ENCODE measurements around the gene TRPM3.

The TRPM3 gene

DNA sequence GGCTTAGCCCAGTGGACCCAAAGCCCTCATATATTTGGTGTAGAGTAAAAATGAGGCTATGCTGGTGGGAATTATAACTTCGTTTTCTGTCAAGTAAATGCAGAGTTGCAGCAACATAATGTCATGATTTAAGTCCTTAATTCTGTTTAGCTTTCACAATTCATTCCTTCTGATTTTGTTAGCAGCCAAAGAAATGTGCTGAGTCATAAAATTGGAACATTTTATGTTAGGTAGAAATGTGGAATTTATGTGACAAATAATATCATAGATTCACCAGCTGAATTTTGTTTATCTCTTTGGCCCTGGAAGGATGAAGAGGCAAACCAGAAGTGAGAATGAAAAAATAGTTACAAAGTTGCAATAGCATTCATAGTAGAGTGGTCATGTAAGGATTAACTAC is 247.0 kb downstream of the TRPM3 start:
- TF ChIP-seq, protein P1, sequence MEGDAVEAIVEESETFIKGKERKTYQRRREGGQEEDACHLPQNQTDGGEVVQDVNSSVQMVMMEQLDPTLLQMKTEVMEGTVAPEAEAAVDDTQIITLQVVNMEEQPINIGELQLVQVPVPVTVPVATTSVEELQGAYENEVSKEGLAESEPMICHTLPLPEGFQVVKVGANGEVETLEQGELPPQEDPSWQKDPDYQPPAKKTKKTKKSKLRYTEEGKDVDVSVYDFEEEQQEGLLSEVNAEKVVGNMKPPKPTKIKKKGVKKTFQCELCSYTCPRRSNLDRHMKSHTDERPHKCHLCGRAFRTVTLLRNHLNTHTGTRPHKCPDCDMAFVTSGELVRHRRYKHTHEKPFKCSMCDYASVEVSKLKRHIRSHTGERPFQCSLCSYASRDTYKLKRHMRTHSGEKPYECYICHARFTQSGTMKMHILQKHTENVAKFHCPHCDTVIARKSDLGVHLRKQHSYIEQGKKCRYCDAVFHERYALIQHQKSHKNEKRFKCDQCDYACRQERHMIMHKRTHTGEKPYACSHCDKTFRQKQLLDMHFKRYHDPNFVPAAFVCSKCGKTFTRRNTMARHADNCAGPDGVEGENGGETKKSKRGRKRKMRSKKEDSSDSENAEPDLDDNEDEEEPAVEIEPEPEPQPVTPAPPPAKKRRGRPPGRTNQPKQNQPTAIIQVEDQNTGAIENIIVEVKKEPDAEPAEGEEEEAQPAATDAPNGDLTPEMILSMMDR (IDR thresholded peaks at IDR 0.05; ENCODE audit: extremely low read depth, missing control alignments) = no peak
- no peak for DNase-seq (ENCODE audit: low spot score)

DNA sequence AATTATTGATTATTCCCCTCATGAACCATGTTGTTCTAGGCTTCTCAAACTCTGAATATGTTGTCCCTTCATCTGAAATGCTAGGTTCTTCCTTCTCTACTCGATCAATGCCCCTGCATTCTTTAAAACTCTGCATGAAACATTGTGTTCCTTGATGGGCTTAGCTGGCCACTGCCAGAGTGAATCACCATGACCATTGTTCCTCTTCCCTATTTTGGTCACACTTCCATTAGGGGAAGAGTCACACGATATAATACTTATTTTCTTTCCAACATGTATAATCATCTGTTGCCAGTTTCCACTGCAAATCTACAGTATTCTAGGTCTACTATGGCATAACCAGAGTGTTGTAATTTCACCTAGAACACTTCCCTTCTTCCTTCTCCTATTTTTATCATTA is 247.9 kb downstream of the TRPM3 start:
- TF ChIP-seq, protein P1 (IDR thresholded peaks at IDR 0.05; ENCODE audit: extremely low read depth, missing control alignments) = no peak
- no peak for DNase-seq (ENCODE audit: low spot score)

DNA sequence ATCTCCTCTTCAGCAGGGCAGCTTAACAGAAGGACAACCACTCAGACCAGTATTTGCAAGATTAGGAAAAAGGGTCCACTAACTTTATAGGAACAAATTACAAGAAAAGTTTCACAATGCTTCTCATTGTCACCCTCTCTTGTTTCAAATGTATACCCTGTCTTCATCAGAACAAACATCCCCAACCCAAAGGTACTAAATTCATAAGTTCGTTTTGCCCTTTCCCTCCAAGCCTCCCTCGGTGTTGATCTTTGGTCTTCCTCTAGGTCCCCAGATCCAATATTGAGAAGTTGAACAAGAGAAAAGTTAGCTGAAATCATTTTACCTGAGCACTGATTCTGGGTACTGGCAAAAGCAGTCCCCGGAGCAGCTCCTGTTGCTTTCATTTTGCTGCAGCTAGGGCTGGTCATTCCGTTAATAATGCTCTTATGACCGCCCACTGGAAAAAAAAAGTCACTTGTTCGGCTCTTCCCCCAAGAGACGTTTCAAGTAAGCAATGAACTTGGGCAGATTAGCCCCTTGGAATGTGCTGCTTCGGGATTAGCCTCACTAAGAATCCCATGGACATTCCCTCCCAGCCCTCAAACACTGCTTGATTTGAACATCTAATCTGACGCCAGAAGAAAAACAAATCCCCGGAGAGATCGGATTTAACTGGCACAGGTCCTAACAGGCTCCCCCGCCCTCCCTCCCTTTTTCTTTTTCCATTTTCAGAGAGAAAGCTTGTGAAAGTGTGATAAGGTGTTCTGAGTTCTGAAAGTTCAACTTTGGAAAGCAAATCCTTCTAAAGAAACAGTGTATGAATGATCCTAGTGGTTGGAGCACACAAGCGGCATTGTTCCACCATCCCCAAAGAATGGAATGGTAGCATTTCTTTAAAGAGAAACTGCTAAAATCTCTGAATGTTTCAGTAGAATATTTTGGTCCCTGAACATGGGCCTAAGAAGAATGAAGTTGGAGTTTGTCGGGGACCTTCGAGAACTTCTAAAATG is 252.5 kb downstream of the TRPM3 start:
- DNase-seq (ENCODE audit: low spot score) = no peak
- TF ChIP-seq, protein P1 (IDR thresholded peaks at IDR 0.05; ENCODE audit: extremely low read depth, missing control alignments) = no peak

DNA sequence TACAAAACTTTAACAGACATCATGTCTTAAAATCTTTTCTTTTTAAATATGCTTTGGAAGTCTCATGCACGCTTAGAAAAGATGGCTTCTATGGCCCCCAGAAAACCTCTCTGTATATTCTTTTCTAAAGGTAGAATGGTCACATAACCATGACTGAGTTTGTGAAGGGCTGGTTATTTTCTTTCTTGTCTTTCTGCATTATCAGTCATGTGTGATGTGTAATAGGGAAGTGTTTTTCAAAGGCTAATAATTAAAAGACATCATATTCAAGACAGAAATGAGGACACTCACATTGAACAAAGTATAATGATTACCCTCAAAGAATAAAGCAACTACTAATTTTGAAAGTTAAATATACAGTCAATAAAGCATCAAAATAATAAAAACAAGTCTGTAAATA is 253.4 kb downstream of the TRPM3 start:
- DNase-seq (ENCODE audit: low spot score) = no peak
- TF ChIP-seq, protein P1 (IDR thresholded peaks at IDR 0.05; ENCODE audit: extremely low read depth, missing control alignments) = no peak

DNA sequence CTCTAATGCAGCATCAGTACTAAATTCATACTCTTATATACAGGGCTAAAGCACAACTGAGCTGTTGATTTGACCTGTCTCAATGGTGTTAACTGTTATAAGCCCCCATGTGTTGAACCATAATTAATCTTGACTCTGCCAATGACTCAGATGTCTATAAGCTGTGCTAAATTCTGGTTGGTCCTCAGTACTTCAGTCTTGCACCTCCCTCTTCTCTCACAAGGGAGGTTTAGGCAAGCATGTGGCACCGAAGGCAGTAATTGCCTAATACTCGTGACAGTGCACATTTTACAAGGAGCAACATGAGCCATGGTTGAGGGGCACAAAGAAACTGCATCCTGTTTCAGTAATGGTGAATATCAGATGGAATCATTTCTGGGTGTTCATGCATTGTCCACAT is 255.9 kb downstream of the TRPM3 start:
- DNase-seq (ENCODE audit: low spot score) = no peak
- TF ChIP-seq, protein P1 (IDR thresholded peaks at IDR 0.05; ENCODE audit: extremely low read depth, missing control alignments) = no peak

DNA sequence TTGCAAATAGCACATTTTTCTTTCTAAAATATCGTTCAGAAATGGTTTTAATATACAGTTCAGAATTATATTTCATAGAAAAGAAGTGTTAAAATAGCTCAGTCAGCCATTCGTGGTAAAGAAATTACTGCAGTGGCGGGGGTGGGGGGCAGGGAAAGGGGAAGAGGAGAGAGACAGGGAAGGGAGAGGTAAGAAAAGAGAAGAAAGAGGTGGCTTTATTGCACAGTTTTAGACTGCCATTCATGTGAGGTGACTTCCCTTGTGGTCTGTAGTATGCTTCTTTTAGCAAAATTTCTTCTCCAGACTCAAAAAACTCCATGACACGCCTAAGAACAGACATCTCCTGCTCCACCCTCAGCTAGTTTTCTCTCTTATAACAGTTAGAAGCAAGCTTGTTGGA is 259.6 kb downstream of the TRPM3 start:
- TF ChIP-seq, protein P1 (IDR thresholded peaks at IDR 0.05; ENCODE audit: extremely low read depth, missing control alignments) = no peak
- DNase-seq (ENCODE audit: low spot score) = no peak

DNA sequence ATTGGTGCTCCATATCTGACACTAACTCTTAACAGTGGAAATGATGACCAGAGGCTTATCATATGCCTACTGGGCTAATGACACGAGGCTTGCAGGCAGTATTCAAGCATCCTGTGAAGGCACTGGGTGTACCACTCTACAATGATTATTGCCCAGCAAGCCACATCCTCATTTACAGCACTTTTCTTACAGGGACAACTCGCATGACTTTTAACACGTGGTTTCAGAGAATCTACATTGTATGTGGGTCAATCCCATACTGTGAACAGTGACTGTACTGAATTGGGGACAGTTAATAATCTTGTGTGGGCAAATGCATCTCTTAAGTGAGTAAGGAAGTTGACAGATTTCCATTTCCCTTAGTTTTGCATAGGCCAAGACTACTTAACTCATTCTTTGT is 260.0 kb downstream of the TRPM3 start:
- no peak for DNase-seq (ENCODE audit: low spot score)
- TF ChIP-seq, protein P1 (IDR thresholded peaks at IDR 0.05; ENCODE audit: extremely low read depth, missing control alignments) = no peak

Data from GM20000 (cell line).